GM21717 (cell line): ENCODE data around the gene BMPR2.
"Not testable (repeated sequence)": the region's sequence is repeated elsewhere in the genome, so short reads cannot be mapped to it uniquely, and the experiment has no call there.

ENCODE experiments used
- ATAC-seq: cut with Tn5 transposase; IDR thresholded peaks from one replicate; pipeline ENCODE4 v1.9.1; 2021; ENCODE audit warnings: mild to moderate bottlenecking, moderate library complexity; ENCODE audit not compliant: unreplicated experiment

The BMPR2 gene

DNA sequence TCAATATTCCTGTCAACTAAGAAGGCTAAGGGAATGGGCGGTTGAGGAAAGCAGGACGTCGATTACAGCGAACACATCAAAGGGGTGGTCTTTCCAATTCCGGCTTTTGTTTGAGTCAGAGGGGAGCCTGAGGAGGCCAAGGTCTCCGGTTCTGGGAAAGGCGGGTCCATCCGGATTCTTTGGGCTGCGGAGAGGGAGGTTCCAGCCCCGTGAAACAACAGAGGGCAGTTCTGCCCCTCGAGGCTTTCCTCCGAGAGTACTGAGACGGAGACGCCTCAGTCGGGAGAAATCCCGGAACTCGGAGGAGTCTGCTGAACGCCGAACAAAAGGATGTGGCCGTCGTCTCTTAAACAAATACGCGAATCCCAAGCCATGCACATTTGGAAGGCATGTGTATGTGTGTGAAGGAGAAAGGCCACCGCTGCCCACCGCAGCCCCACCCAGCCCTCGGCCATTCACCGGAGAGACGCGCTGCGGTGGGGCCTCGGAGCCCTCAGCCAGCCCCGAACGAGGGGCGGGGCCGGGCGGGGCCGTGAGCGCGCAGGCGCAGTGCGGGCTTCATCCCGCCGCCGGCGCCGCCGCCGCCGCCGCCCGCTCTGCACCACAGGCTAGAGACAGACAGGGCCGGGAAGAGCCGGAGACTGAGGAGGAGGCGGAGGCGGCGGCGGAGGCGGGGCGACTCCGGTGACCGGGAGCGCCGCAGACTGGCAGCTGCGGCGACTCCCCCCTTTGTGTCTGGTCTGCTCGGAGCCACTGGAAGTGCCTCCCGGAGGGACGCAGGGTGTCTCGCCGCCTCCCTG, at the start of gene BMPR2:
BMPR2 (plus strand) TSS at position 719 of the 800 bp plus-strand sequence. CDS start 1,148 bp downstream, outside the sequence.
- peak; percentile 69 for ATAC-seq

DNA sequence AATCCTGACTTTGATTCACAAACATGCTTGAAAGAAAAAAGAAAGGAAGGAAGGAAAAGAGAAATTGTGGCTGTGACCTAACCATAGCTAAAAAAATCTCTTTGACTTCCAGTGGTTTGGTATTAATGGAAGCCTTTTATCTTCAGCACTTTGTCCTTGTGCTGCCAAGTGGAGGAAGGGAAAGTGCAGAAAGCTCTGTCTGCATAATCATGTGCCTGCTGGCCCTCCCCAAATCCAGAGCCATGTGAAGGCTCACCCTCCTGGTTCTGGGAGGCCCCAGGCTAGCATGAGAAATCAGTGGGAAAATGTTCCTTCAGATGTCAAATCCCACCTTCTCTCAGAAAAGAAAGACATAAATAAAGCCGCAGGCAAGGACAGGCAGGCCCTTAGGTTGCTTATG, 48.3 kb upstream of the BMPR2 start:
- ATAC-seq = no peak

DNA sequence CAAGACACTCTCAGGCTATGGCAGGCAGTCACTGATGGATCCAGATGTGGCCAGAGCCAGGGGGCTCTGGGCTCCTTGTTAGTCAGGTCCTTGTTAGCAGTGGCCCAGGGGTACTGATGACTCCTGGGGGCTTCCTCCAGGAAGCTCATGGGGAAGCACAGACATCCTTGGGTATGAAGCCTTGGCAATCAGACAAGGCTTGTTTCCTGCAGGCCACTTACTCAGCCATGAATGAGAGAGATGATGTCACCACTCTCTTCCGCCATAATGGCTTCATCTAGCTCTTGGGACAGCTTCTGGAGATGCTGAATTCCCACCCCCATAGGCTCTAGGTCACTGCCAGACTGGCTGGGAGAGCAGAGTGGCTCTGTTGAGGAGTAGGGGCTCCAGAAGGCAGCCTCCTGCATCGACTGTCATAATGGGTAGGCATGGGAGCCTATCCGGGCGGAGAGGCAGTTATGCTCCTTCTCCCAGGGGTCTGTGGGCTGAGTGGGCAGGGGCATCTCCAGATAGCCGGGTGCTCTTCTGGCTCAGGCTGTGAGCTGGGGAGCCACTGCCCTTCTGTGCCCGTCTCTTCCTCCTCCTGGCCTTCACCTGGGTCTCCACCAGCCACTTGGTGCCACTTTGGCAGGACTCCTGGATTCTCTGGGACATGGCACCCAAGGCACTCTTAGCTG, 40.2 kb upstream of the BMPR2 start:
- ATAC-seq = no peak

DNA sequence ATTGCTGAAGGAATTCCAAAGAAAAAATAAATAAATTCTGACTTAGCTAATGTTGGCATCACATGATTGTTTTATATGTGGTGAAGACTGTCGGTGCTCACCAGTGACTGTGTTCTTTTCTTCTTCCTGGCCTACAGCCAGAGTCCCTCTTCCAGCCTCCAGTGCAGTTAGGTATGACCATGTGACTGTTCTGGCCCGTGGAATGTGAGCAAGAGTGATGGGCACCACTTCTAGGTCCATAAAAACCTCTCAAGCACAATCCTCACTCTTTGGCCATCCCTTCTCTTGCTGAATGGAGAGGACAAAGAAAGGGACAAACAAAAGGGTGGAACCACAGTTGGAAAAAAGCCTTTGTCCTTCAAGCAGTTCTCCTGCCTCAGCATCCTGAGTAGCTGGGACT, 39.0 kb upstream of the BMPR2 start:
- no peak for ATAC-seq

DNA sequence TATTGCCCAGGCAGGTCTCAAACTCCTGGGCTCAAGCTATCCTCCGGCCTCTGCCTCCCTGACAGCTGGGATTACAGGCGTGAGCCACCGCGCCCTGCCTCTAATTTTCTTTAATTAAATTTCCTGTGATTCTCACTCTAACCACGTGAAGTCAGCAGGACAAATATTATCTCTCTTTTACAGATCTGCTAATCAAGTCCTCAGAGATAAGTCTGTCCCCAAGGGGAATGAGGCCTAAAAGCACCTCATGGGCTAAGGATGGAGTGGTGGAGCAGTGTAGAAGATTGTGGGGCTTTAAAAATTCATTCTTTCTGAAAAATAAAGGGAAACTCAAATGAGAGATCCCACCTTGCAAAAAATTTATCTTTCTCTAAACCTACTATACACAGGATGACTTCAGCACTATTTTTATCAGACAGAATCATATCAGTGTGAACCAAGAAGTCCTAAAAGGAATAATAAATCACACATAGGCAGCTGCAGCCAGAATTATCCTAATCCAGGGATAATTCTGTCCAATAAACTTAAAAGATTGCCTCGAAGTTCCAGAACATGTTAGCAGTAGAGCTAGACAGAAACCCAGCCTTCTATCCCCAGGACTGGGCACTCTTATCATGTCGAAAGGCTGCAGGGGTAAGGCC, 38.3 kb upstream of the BMPR2 start:
- no peak for ATAC-seq

DNA sequence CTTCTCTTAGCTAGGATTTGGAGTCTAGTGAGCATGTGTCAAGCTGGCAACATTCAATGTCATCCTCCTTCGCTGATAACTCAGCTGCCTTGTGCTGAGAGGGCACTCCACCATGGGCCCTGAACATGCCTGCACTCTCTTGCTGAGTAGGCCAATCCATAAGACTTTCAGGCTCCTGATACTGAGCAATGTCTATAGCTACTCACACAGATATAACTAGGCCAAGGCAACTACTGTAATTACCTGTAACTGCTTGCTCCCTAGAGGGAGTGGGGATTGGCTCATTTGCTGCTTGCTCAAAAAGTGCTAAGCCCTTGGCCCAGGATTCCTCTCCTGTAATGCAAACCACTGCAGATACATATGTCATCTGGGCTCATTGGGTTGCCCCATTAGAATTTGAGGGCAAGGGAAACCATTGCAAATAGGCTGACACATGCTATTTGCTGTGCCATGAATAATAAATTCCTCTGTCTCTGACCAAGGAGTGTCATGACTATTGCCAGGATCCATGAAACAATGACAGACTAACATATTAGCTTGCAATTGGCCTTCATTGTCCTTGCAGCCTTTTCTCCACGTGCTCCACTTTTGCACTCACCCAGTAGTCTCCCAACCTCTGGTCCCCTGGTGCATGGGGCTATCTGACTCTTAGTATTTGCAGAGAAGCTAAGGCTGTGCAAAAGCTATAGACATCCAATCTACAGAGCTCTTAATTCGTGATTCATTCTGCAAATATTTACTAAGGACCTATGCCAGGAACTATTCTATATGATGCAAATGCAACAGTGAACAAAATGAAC, 36.9 kb upstream of the BMPR2 start:
- ATAC-seq = no peak

DNA sequence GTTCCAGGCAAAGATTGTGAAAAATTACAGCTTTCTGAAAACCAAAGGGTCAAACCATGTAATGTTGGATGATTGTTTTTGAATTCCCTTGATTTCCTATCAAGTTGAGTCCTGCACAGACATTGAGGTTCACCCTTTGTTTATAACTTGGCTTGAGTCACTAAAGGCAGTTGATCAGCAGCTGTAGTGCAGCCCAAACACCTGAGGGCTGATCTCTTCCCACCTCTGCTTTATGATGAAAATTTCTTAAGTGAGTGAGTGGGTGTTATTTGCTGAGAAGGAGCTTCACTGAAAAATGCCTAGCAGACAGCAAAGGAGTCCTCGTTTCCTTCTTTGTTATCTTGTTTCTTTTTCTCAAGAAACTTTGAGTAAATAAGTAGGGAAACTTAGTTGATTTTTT, 31.9 kb upstream of the BMPR2 start:
- ATAC-seq = no peak

DNA sequence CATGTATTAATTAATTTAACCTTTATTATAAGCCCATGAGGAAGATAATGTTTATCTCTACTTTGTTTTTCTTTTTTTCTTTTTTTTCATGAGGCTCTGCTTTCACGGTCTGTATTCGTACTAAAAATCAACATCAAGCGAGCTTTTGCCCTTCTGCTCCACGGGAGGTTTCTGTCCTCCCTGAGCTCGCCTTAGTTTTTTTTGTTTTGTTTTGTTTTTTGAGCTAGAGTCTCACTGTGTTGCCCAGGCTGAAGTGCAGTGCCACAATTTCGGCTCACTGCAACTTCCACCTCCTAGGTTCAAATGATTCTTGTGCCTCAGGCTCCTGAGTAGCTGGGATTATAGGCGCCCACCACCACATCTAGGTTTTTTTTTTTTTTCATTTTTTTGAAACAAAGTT, 29.9 kb upstream of the BMPR2 start:
- no peak for ATAC-seq

DNA sequence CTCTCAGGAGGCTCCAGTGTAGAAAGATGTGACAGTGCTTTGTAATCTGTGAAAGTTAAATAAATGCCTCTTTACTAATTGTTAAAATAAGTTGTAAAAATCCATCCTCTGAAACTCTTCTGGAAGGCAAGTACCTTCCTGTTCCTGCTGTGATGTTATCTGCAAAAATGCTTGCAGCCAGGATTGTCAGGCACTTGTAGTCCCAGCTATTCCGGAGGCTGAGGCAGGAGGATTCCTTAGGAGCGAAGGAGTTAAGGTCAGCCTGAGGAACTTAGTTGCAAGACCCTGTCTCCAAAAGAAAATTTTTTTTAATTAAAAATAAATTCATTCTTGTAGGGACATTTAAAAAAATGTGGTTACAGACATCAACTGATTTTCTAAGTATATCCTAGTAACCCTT, 22.7 kb upstream of the BMPR2 start:
- no peak for ATAC-seq

DNA sequence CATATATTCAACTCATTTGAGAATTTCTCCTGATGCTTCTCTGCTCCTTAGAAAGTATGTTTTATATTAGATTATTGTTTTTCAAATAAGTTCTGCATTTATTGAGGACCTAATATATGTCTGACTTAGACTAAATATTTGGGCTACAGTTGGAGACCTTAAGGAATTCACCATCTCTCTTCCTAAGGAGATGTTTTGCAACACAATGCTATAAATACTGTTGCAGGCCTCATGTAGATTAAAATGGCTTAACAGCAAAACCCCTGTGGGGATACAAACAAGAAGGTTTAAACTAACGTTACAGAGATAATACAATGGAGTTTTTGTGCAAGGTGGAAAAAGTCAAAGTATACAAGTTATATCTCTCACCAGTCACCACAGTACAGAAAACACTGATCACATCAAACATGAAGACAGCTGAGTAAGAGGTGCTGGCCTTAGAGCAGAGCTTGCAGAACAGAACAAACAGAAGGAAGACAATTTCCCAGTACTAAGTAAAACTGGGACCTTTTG, 20.1 kb upstream of the BMPR2 start:
- no peak for ATAC-seq

DNA sequence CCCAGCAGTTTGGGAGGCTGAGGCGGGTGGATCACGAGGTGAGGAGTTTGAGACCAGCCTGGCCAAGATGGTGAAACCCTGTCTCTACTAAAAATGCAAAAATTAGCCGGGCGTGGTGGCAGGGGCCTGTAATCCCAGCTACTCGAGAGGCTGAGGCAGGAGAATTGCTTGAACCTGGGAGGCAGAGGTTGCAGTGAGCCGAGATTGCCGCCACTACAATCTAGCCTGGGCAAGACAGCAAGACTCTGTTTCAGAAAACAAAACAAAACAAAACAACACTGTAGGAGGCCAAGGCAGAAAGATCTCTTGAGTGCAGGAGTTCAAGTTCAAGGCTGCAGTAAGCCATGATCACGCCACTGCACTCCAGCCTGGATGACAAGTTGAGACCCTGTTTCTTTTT, 17.2 kb upstream of the BMPR2 start:
- not testable (repeated sequence) for ATAC-seq

DNA sequence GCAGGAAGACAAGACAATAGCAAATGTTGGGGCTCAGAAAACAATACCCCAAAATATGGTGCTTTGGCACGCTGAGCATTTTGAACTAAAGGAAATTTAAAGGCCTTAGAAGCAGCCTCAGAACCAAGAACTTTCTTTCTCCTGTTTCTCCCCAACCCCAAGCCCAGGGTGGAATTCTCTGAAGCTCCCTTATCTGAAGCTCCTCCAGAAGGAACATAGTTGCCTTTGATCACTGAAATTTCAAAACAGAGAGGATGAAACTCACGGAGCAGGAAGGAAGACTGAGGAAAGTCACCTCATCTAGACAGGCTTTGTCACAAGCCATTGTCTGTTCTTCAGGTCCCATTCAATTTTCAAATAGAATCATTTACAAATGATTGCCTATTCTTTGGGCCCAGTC, 15.5 kb upstream of the BMPR2 start:
- no peak for ATAC-seq

DNA sequence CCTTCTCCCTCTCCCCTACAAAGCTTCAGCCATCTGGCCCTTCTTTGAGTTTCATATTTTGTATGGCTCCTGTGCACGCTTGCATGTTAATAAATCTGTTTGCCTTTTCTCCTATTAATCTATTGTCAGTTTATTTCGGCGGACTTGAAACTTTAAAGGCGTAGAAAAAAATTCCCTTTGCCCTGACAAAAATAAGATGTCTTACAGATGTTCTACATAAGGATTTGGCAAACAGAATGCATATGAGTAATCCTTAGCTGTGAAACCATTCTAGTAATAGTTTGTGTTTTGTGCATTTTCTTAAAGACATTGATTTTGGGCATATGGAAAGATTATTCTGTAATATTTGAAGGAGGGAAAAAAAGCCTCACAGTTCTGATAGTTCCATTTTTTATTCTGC, 15.0 kb upstream of the BMPR2 start:
- no peak for ATAC-seq

DNA sequence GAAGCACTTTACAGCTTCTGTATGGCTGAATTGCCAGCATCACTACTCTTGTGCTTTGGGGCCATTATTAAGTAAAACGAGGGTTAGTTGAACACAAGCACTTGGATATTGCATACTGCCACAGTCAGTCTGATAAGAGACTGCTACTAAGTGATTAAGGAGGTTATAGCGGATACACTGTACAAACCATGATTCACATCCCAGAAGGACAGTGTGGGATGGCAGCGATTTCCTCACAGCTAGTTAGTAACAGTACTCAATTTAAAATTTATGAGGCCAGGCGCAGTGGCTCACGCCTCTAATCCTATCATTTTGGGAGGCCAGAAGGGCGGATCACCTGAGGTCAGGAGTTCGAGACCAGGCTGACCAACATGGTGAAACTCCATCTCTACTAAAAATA, 2.6 kb upstream of the BMPR2 start:
- no peak for ATAC-seq

DNA sequence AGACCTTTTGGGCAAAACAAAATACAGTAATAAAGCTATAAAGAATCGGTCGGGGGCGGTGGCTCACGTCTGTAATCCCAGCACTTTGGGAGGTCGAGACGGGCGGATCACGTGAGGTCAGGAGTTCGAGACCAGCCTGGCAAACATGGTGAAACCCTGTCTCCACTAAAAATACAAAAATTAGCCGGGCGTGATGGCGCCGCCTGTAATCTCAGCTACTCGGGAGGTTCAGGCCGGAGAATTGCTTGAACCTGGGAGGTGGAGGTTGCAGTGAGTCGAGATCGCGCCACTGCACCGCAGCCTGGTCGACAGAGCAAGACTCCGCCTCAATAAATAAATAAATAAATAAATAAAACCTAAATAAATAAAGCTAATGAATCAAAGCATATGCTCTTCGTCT, 1.7 kb upstream of the BMPR2 start:
- not testable (repeated sequence) for ATAC-seq

DNA sequence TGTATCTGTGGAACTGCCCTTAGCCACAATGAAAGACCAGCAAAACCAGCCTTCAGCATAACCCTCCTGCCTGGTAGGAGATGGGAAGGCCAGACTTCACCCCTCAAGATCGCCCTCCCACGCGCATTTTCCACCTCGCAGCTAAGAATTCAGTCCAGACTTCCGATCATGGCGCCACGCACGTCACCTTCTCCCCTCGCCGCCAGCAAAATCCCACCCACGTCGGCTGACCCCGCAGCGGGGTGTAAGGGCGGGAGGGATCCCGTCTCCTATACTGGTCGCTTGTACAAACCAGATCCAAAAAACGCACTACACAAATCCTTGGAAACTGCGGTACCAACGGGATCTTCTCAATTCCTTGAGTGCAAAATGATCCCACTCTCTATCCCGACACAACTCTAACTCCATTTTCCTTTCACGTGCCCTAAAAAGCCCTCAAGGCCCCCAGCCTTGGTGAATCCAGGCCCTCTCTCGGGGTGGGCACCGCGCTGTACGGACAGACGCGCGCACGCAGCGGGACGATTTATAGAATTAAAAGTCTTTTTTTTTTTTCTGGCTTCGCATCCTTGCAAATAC, 1.0 kb upstream of the BMPR2 start:
- ATAC-seq = no peak

DNA sequence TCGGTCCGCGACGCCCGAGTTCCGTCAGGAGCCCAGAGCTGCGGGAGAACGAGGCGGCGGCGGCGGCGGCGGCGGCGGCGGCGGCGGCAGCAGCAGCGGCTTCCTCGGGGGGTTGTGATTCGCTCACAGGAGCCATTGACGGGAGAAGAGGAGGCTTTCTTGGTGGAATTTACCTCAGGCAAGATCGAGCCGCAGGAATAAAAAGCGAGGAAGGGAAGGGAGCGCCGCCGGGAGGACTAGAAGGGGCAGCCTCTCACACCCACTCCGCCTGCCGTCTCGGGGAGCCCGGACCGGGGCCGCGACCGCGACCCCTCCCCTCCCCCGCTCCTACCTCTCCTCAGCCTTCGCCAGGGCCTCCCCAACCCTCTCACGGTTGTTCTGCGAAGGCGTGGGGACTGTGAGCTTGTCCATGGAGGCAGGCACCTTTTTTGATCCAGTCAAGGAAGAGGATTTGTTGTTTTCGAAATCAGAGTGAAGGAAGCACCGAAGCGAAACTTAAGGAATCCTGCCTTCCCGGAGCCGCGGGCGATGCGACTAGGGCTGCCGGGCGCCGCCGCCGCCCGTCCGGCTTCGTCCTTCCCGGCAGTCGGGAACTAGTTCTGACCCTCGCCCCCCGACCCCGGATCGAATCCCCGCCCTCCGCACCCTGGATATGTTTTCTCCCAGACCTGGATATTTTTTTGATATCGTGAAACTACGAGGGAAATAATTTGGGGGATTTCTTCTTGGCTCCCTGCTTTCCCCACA, 506 bp downstream of the BMPR2 start:
- peak; percentile 23 for ATAC-seq

DNA sequence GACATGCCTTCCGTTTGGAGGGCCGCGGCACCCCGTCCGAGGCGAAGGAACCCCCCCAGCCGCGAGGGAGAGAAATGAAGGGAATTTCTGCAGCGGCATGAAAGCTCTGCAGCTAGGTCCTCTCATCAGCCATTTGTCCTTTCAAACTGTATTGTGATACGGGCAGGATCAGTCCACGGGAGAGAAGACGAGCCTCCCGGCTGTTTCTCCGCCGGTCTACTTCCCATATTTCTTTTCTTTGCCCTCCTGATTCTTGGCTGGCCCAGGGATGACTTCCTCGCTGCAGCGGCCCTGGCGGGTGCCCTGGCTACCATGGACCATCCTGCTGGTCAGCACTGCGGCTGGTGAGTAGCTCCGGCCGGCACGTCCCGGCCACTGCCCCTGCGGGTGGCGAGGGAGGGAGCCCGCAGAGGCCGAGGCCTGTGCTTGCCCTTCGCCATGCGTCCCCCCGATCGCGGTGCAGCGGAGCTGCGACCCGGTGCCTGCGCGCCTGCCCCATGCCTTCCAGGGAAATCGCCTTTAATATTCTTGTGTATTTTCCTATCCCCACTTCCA, 1.2 kb downstream of the BMPR2 start:
- no peak for ATAC-seq

DNA sequence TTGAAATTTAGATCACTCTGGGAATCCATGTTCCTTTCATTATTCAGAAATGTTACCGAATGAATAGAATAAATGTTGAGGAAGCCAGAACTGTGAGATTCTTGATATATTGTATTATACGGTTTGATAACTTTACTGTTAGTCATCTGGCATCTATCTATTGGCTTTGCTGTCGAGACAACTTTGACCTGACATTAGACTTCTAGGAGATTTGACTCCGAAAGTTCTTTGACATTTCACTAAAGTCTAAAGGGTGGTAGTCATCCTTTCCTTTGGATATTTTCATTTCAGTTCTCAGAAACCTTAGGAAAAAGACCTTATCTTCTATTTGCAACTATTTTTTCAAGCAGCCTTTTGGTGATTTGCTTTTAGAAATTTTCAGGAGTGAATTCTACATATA, 1.9 kb downstream of the BMPR2 start:
- ATAC-seq = no peak
